Spinal cord (tissue), 10 donors: Measurements from ENCODE around the gene CST4. TPM values are rescaled to one million over a fixed set of nuclear protein-coding genes. Genes with fewer than 3 reads are reported as not detected.
"Not testable (repeated sequence)": the region's sequence is repeated elsewhere in the genome, so short reads cannot be mapped to it uniquely, and the experiment has no call there.

Source experiments
- DNase-seq, 6 donors: peaks; one replicate each; pipeline versions ENCODE4 v3.0.0 to v3.0.0-alpha.2; 2013 to 2015; ENCODE audit warnings: low spot score in 6 of 6, low read depth in 4 of 6
- H3K27ac ChIP-seq: one replicate; pipeline ENCODE4 v1.5.1; 2013; ENCODE audit warnings: low read depth, low read length, control low read depth
- H3K27me3 ChIP-seq: one replicate; pipeline ENCODE4 v1.6.1; 2013; ENCODE audit warnings: low read length; ENCODE audit not compliant: control insufficient read depth, insufficient read depth
- H3K36me3 ChIP-seq: one replicate; pipeline ENCODE4 v1.6.1; 2013; ENCODE audit warnings: low read length; ENCODE audit not compliant: control insufficient read depth, insufficient read depth
- H3K4me1 ChIP-seq: one replicate; pipeline ENCODE4 v1.6.1; 2013; ENCODE audit warnings: low read length; ENCODE audit not compliant: control insufficient read depth, insufficient read depth
- H3K4me3 ChIP-seq: one replicate; pipeline ENCODE4 v1.5.1; 2013; ENCODE audit warnings: low read depth, low read length, control low read depth
- H3K9me3 ChIP-seq: one replicate; pipeline ENCODE4 v1.6.1; 2013; ENCODE audit warnings: low read length; ENCODE audit not compliant: control insufficient read depth, insufficient read depth
- WGBS: methylation state at CpG from one replicate; pipeline ENCODE4 v1.1.5; 2013; ENCODE audit warnings: missing lambda C conversion rate; ENCODE audit not compliant: insufficient coverage; 5-methylcytosine and 5-hydroxymethylcytosine counted together
- polyA plus RNA-seq, 2 donors: library from polyadenylated mRNA; unstranded; fragments of 120-200 nt; gene quantifications; one replicate each; pipeline ENCODE4 v1.2.1, GENCODE V29; 2013; ENCODE audit not compliant: insufficient read length in 2 of 2
- total RNA-seq, 2 donors: library from RNA; depleted of rRNA in 1 of 2; stranded (reverse); fragments of 120-200 nt in 1 of 2; fragments of >200 nt in 1 of 2; gene quantifications; one replicate each; pipeline versions ENCODE4 v1.2.3 to v1.2.4, GENCODE V29; 2013 to 2014
- donor health status: healthy.

Gene CST4
- total and polyA plus RNA-seq, 4 donors = not detected

- H3K27ac ChIP-seq, H3K27me3 ChIP-seq, H3K4me3 ChIP-seq, H3K36me3 ChIP-seq, H3K9me3 ChIP-seq, DNase-seq, H3K4me1 ChIP-seq: not testable (repeated sequence)
Measured at GRCh38 chr20:23711778-23712177, 22.9 kb upstream of the CST4 start.

GRCh38 chr20:23710771-23711170 lies 21.9 kb upstream of the CST4 start:
- Histone ChIP-seq H3K27me3 (no peaks in the 10 kb centered on the region), H3K27ac (no peak overlapping the region), H3K36me3 (no peaks in the 10 kb centered on the region), H3K4me3 (no peak overlapping the region), H3K9me3 (no peaks in the 10 kb centered on the region), H3K4me1 (no peaks in the 10 kb centered on the region)
- no peak for DNase-seq
- WGBS = 97% methylated on average over 4 of the region's 4 CpGs

- Histone ChIP-seq H3K4me3 (no peak overlapping the region), H3K4me1 (no peaks in the 10 kb centered on the region), H3K27ac (no peak overlapping the region), H3K27me3 (no peaks in the 10 kb centered on the region), H3K36me3 (no peaks in the 10 kb centered on the region), H3K9me3 (no peaks in the 10 kb centered on the region)
- no CpG with 5 or more reads among the region's 1 CpG for WGBS
- DNase-seq = no peak
Measured at GRCh38 chr20:23705895-23706294, 17.1 kb upstream of the CST4 start.

- no CpG with 5 or more reads among the region's 4 CpGs for WGBS
- Histone ChIP-seq H3K4me3 (no peak overlapping the region), H3K36me3 (no peaks in the 10 kb centered on the region), H3K9me3 (no peaks in the 10 kb centered on the region), H3K4me1 (no peaks in the 10 kb centered on the region), H3K27ac (no peak overlapping the region), H3K27me3 (no peaks in the 10 kb centered on the region)
- DNase-seq = no peak
Measured at GRCh38 chr20:23702021-23702420, 13.2 kb upstream of the CST4 start.

GRCh38 chr20:23700931-23701330 lies 12.1 kb upstream of the CST4 start:
- DNase-seq = no peak
- Histone ChIP-seq H3K4me1 (no peaks in the 10 kb centered on the region), H3K27ac (no peak overlapping the region), H3K9me3 (no peaks in the 10 kb centered on the region), H3K4me3 (no peak overlapping the region), H3K36me3 (no peaks in the 10 kb centered on the region), H3K27me3 (no peaks in the 10 kb centered on the region)
- 91% methylated on average over 3 of the region's 3 CpGs for WGBS

- Histone ChIP-seq H3K4me1 (no peaks in the 10 kb centered on the region), H3K27me3 (no peaks in the 10 kb centered on the region), H3K4me3 (no peak overlapping the region), H3K27ac (no peak overlapping the region), H3K9me3 (no peaks in the 10 kb centered on the region), H3K36me3 (no peaks in the 10 kb centered on the region)
- WGBS = 40% methylated on average over 1 of the region's 1 CpG
- no peak for DNase-seq
Measured at GRCh38 chr20:23697947-23698346, 9.1 kb upstream of the CST4 start.

- DNase-seq, H3K4me3 ChIP-seq, H3K9me3 ChIP-seq, H3K4me1 ChIP-seq, H3K27me3 ChIP-seq, H3K36me3 ChIP-seq, H3K27ac ChIP-seq: not testable (repeated sequence)
Measured at GRCh38 chr20:23695068-23695395, 6.2 kb upstream of the CST4 start.

GRCh38 chr20:23694178-23695067 lies 5.6 kb upstream of the CST4 start:
- H3K36me3 ChIP-seq, DNase-seq, H3K27ac ChIP-seq, H3K4me1 ChIP-seq, H3K27me3 ChIP-seq, H3K4me3 ChIP-seq, H3K9me3 ChIP-seq: not testable (repeated sequence)
- WGBS = 100% methylated on average over 2 of the region's 12 CpGs

GRCh38 chr20:23692725-23693619 lies 4.1 kb upstream of the CST4 start:
- not testable (repeated sequence) for H3K9me3 ChIP-seq, H3K27me3 ChIP-seq, DNase-seq, H3K4me1 ChIP-seq, H3K4me3 ChIP-seq, H3K36me3 ChIP-seq, H3K27ac ChIP-seq
- WGBS = 66% methylated on average over 8 of the region's 10 CpGs

GRCh38 chr20:23691675-23692074 lies 2.8 kb upstream of the CST4 start:
- H3K9me3 ChIP-seq = no peaks in the 10 kb centered on the region

More at GRCh38 chr20:23691675-23692074, 2.8 kb upstream of the CST4 start:
- H3K27ac ChIP-seq = no peak overlapping the region
- H3K4me1 ChIP-seq = no peaks in the 10 kb centered on the region
- H3K27me3 ChIP-seq = no peaks in the 10 kb centered on the region
- no peak overlapping the region for H3K4me3 ChIP-seq
- WGBS = 100% methylated on average over 3 of the region's 3 CpGs
- DNase-seq = no peak
- no peaks in the 10 kb centered on the region for H3K36me3 ChIP-seq
